Measurements from ENCODE around the gene PDE1C. TPM values are rescaled to one million over a fixed set of nuclear protein-coding genes. Genes with fewer than 3 reads are reported as not detected.

PDE1C gene
- total RNA-seq, 5 donors from 2014 or later (not counting 1 experiment from before 2014, with no cell fraction given), result not detected

- Histone ChIP-seq H3K9me3 (no peaks in the 10 kb centered on the region), H3K4me3 (ENCODE audit: control insufficient read depth in 1 of 2, extremely low read depth in 1 of 2, low read length in 1 of 2) (no peak overlapping the region), H3K4me1 (ENCODE audit: control insufficient read depth in 1 of 2, extremely low read depth in 1 of 2, insufficient read depth in 2 of 2, low read length in 2 of 2) (no peaks in the 10 kb centered on the region), H3K27ac (ENCODE audit: low read length) (no peak overlapping the region), H3K36me3 (ENCODE audit: control insufficient read depth in 2 of 2, extremely low read depth in 1 of 2, insufficient read depth in 1 of 2, low read length in 1 of 2) (no peaks in the 10 kb centered on the region), H3K27me3 (replicated peaks in 1 of 2; ENCODE audit: control insufficient read depth in 2 of 2, extremely low read depth in 1 of 2, insufficient read depth in 2 of 2, low read length in 1 of 2) (no peaks in the 10 kb centered on the region)
- no peaks in the 10 kb centered on the region for H3K36me3 Mint-ChIP-seq
- H3K9me3 Mint-ChIP-seq, result peaks cover under 1 to 4% (median 2%) of the 10 kb centered on the region in 3 donors
- no CpG with 5 or more reads among the region's 3 CpGs for WGBS (ENCODE audit: insufficient coverage)
- ChIA-PET POLR2A (no interaction called here), CTCF (no interaction called here)
- no peak overlapping the region for H3K27ac Mint-ChIP-seq
- ATAC-seq (replicated peaks in 1 of 4) (no peak), DNase-seq (no peak)
- H3K4me3 Mint-ChIP-seq, result no peak overlapping the region
- H3K27me3 Mint-ChIP-seq, result no peaks in the 10 kb centered on the region
- H3K4me1 Mint-ChIP-seq, result no peaks in the 10 kb centered on the region
Observed at GRCh38 chr7:32049599-32049998, 20.6 kb downstream of the PDE1C start.

DNA sequence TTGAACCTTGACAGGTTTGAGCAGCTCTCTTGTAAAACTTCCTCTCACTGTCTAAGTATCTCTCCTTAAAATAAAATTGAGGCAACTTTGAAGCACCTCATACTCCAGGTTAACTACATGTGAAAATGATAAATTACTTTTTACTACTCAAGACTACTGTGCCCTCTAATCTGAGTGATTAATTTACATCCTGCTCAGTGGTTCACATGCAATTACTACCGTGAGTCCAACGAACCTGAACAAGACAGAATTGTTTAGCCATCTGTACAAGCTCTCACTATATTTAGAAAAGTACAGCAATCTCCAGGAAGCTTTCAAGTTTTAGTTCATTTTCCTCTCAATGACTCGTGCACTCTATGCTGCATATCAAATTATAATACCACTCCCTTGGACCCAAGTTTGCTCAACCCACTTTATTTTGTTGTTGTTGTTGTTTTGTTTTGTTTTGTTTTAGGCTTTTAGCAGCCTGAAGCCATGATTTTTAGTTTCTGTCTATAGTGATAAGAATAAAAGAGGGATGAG lies 21.2 kb downstream of the PDE1C start:
- H3K9me3 ChIP-seq, result no peaks in the 10 kb centered on the region
- ATAC-seq (replicated peaks in 1 of 4), result no peak
- ChIA-PET POLR2A (no interaction called here), CTCF (no interaction called here)
- no peaks in the 10 kb centered on the region for H3K4me1 Mint-ChIP-seq
- H3K36me3 Mint-ChIP-seq, result no peaks in the 10 kb centered on the region
- no CpG with 5 or more reads among the region's 3 CpGs for WGBS (ENCODE audit: insufficient coverage)
- H3K4me3 Mint-ChIP-seq, result no peak overlapping the region
- H3K4me1 ChIP-seq (ENCODE audit: control insufficient read depth in 1 of 2, extremely low read depth in 1 of 2, insufficient read depth in 2 of 2, low read length in 2 of 2), result no peaks in the 10 kb centered on the region
- no peak overlapping the region for H3K4me3 ChIP-seq (ENCODE audit: control insufficient read depth in 1 of 2, extremely low read depth in 1 of 2, low read length in 1 of 2)
- no peaks in the 10 kb centered on the region for H3K27me3 Mint-ChIP-seq
- no peaks in the 10 kb centered on the region for H3K27me3 ChIP-seq (replicated peaks in 1 of 2; ENCODE audit: control insufficient read depth in 2 of 2, extremely low read depth in 1 of 2, insufficient read depth in 2 of 2, low read length in 1 of 2)
- peaks cover 0 to 10% (median 2%) of the 10 kb centered on the region in 3 donors for H3K9me3 Mint-ChIP-seq
- no peak for DNase-seq
- no peaks in the 10 kb centered on the region for H3K36me3 ChIP-seq (ENCODE audit: control insufficient read depth in 2 of 2, extremely low read depth in 1 of 2, insufficient read depth in 1 of 2, low read length in 1 of 2)
- H3K27ac ChIP-seq (ENCODE audit: low read length), result no peak overlapping the region
- H3K27ac Mint-ChIP-seq, result no peak overlapping the region

DNA sequence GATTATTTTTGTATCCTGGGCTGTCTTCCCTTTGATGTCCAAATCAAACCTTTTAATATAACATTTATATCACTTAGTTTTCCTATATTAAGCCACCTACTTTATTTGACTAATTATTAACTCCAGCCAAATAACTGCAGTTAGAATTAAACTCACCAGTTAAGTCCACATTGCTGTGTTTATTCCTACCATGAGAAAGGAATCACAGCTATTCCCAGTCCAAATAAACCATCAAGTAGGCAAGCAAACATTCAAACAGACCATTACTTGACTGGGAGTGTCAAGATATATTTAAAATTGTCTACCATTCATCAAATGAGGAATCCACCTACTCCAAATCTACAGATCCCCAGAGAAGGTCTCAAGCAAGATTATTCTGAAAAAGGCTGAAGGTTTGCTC lies 22.4 kb downstream of the PDE1C start:
- Mint-ChIP-seq H3K36me3 (no peaks in the 10 kb centered on the region), H3K27ac (no peak overlapping the region), H3K4me1 (no peaks in the 10 kb centered on the region), H3K4me3 (no peak overlapping the region), H3K27me3 (no peaks in the 10 kb centered on the region), H3K9me3 (peaks cover 0 to 11% (median 0%) of the 10 kb centered on the region in 3 donors)
- ATAC-seq (replicated peaks in 1 of 4) (no peak), DNase-seq (no peak)
- ChIA-PET CTCF (no interaction called here), POLR2A (no interaction called here)
- no peaks in the 10 kb centered on the region for H3K4me1 ChIP-seq (ENCODE audit: control insufficient read depth in 1 of 2, extremely low read depth in 1 of 2, insufficient read depth in 2 of 2, low read length in 2 of 2)
- no peaks in the 10 kb centered on the region for H3K9me3 ChIP-seq
- no peak overlapping the region for H3K27ac ChIP-seq (ENCODE audit: low read length)
- no peaks in the 10 kb centered on the region for H3K27me3 ChIP-seq (replicated peaks in 1 of 2; ENCODE audit: control insufficient read depth in 2 of 2, extremely low read depth in 1 of 2, insufficient read depth in 2 of 2, low read length in 1 of 2)
- no peak overlapping the region for H3K4me3 ChIP-seq (ENCODE audit: control insufficient read depth in 1 of 2, extremely low read depth in 1 of 2, low read length in 1 of 2)
- H3K36me3 ChIP-seq (ENCODE audit: control insufficient read depth in 2 of 2, extremely low read depth in 1 of 2, insufficient read depth in 1 of 2, low read length in 1 of 2), result no peaks in the 10 kb centered on the region

GRCh38 chr7:32047075-32047474 lies 23.1 kb downstream of the PDE1C start:
- no peaks in the 10 kb centered on the region for H3K4me1 Mint-ChIP-seq
- no peaks in the 10 kb centered on the region for H3K27me3 Mint-ChIP-seq
- ChIA-PET CTCF (no interaction called here), POLR2A (no interaction called here)
- no peaks in the 10 kb centered on the region for H3K36me3 Mint-ChIP-seq
- DNase-seq, result no peak
- peaks cover 0 to 11% (median 0%) of the 10 kb centered on the region in 3 donors for H3K9me3 Mint-ChIP-seq
- H3K27me3 ChIP-seq (replicated peaks in 1 of 2; ENCODE audit: control insufficient read depth in 2 of 2, extremely low read depth in 1 of 2, insufficient read depth in 2 of 2, low read length in 1 of 2), result no peaks in the 10 kb centered on the region
- no peak overlapping the region for H3K4me3 ChIP-seq (ENCODE audit: control insufficient read depth in 1 of 2, extremely low read depth in 1 of 2, low read length in 1 of 2)
- H3K4me3 Mint-ChIP-seq, result no peak overlapping the region
- no peaks in the 10 kb centered on the region for H3K9me3 ChIP-seq
- no peak overlapping the region for H3K27ac Mint-ChIP-seq
- H3K27ac ChIP-seq (ENCODE audit: low read length), result no peak overlapping the region
- H3K36me3 ChIP-seq (ENCODE audit: control insufficient read depth in 2 of 2, extremely low read depth in 1 of 2, insufficient read depth in 1 of 2, low read length in 1 of 2), result no peaks in the 10 kb centered on the region
- H3K4me1 ChIP-seq (ENCODE audit: control insufficient read depth in 1 of 2, extremely low read depth in 1 of 2, insufficient read depth in 2 of 2, low read length in 2 of 2), result no peaks in the 10 kb centered on the region
- no peak for ATAC-seq (replicated peaks in 1 of 4)
- WGBS (ENCODE audit: insufficient coverage), result no CpG with 5 or more reads among the region's 3 CpGs

DNA sequence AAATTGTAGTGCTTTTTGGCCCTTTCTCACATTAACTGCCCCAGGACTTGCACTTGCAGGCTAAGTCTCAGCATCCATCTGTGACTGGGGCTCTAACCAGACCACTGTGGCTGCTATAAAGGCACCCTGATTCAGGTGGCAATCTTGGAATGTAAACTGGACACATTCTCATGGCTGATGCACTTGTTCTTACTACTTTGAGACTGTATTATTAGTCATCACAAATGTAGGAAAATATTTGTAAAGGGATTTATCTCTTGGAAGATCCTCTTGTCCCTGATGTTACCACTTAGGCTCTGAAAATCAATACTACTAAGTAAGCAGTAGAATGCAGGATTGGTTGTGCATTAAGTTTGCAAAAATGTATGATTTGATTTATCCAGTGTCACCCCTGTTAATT lies 25.0 kb downstream of the PDE1C start:
- Mint-ChIP-seq H3K36me3 (no peaks in the 10 kb centered on the region), H3K27me3 (no peaks in the 10 kb centered on the region), H3K4me1 (no peaks in the 10 kb centered on the region), H3K27ac (no peak overlapping the region), H3K4me3 (no peak overlapping the region), H3K9me3 (peaks cover 0 to 11% (median 0%) of the 10 kb centered on the region in 3 donors)
- ATAC-seq (replicated peaks in 1 of 4) (no peak), DNase-seq (no peak)
- H3K4me1 ChIP-seq (ENCODE audit: control insufficient read depth in 1 of 2, extremely low read depth in 1 of 2, insufficient read depth in 2 of 2, low read length in 2 of 2), result no peaks in the 10 kb centered on the region
- ChIA-PET POLR2A (interaction anchor here in 1 of 2 donors (0.6 kb wide), 1 partner anchor 45 kb away, joined by 3 read pairs; no protein-coding TSS in a partner anchor), CTCF (no interaction called here)
- H3K27me3 ChIP-seq (replicated peaks in 1 of 2; ENCODE audit: control insufficient read depth in 2 of 2, extremely low read depth in 1 of 2, insufficient read depth in 2 of 2, low read length in 1 of 2), result no peaks in the 10 kb centered on the region
- H3K27ac ChIP-seq (ENCODE audit: low read length), result no peak overlapping the region
- H3K36me3 ChIP-seq (ENCODE audit: control insufficient read depth in 2 of 2, extremely low read depth in 1 of 2, insufficient read depth in 1 of 2, low read length in 1 of 2), result no peaks in the 10 kb centered on the region
- no peak overlapping the region for H3K4me3 ChIP-seq (ENCODE audit: control insufficient read depth in 1 of 2, extremely low read depth in 1 of 2, low read length in 1 of 2)
- H3K9me3 ChIP-seq, result no peaks in the 10 kb centered on the region

GRCh38 chr7:32044739-32045138 lies 25.5 kb downstream of the PDE1C start:
- no peak overlapping the region for H3K27ac ChIP-seq (ENCODE audit: low read length)
- H3K4me3 ChIP-seq (ENCODE audit: control insufficient read depth in 1 of 2, extremely low read depth in 1 of 2, low read length in 1 of 2), result no peak overlapping the region
- H3K36me3 ChIP-seq (ENCODE audit: control insufficient read depth in 2 of 2, extremely low read depth in 1 of 2, insufficient read depth in 1 of 2, low read length in 1 of 2), result no peaks in the 10 kb centered on the region
- no peak for ATAC-seq (replicated peaks in 1 of 4)
- no CpG with 5 or more reads among the region's 3 CpGs for WGBS (ENCODE audit: insufficient coverage)
- Mint-ChIP-seq H3K36me3 (no peaks in the 10 kb centered on the region), H3K27me3 (no peaks in the 10 kb centered on the region), H3K4me3 (no peak overlapping the region), H3K9me3 (peaks cover 0 to 11% (median 0%) of the 10 kb centered on the region in 3 donors), H3K27ac (no peak overlapping the region), H3K4me1 (no peaks in the 10 kb centered on the region)
- H3K4me1 ChIP-seq (ENCODE audit: control insufficient read depth in 1 of 2, extremely low read depth in 1 of 2, insufficient read depth in 2 of 2, low read length in 2 of 2), result no peaks in the 10 kb centered on the region
- no peak for DNase-seq
- no peaks in the 10 kb centered on the region for H3K9me3 ChIP-seq
- ChIA-PET POLR2A (interaction anchor here in 1 of 2 donors (0.6 kb wide), 1 partner anchor 44 kb away, joined by 3 read pairs; no protein-coding TSS in a partner anchor), CTCF (no interaction called here)
- H3K27me3 ChIP-seq (replicated peaks in 1 of 2; ENCODE audit: control insufficient read depth in 2 of 2, extremely low read depth in 1 of 2, insufficient read depth in 2 of 2, low read length in 1 of 2), result no peaks in the 10 kb centered on the region

DNA sequence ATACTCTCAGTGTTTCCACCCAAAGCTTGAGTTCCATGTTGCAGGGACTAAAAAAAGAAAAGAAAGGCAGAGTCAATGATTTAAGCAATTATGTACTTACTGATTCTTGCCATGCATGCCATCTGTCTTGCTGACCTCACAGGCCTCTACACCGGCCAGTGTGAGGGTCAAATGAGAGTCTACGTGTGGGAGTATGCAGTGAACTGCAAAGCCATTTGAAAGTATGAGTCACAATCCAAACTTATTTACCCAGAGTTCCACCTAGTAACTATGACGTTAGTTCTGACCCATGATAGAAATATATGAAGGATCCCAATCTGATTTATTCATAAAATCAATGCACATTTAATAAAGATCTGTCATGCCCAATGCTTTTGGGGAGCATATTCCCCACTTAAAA lies 26.5 kb downstream of the PDE1C start:
- no peaks in the 10 kb centered on the region for H3K36me3 Mint-ChIP-seq
- Histone ChIP-seq H3K27ac (ENCODE audit: low read length) (no peak overlapping the region), H3K4me3 (ENCODE audit: control insufficient read depth in 1 of 2, extremely low read depth in 1 of 2, low read length in 1 of 2) (no peak overlapping the region), H3K4me1 (ENCODE audit: control insufficient read depth in 1 of 2, extremely low read depth in 1 of 2, insufficient read depth in 2 of 2, low read length in 2 of 2) (no peaks in the 10 kb centered on the region), H3K9me3 (no peaks in the 10 kb centered on the region), H3K36me3 (ENCODE audit: control insufficient read depth in 2 of 2, extremely low read depth in 1 of 2, insufficient read depth in 1 of 2, low read length in 1 of 2) (no peaks in the 10 kb centered on the region), H3K27me3 (replicated peaks in 1 of 2; ENCODE audit: control insufficient read depth in 2 of 2, extremely low read depth in 1 of 2, insufficient read depth in 2 of 2, low read length in 1 of 2) (no peaks in the 10 kb centered on the region)
- H3K9me3 Mint-ChIP-seq, result peaks cover 0 to 11% (median 0%) of the 10 kb centered on the region in 3 donors
- CTCF ChIA-PET, result no interaction called here
- POLR2A ChIA-PET, result no interaction called here
- ATAC-seq (replicated peaks in 1 of 4) (no peak), DNase-seq (no peak)
- H3K4me3 Mint-ChIP-seq, result no peak overlapping the region
- H3K4me1 Mint-ChIP-seq, result no peaks in the 10 kb centered on the region
- WGBS (ENCODE audit: insufficient coverage), result no CpG with 5 or more reads among the region's 3 CpGs
- H3K27me3 Mint-ChIP-seq, result no peaks in the 10 kb centered on the region
- H3K27ac Mint-ChIP-seq, result no peak overlapping the region
